Activated CD8-positive, alpha-beta T cell treated with anti-CD3 and anti-CD28 coated beads, Interleukin-2, amount 10 ng/mL, durations not matched to agents 7 days and 5 days (primary cell): ENCODE data around the gene SSU72. TPM values are rescaled to one million over a fixed set of nuclear protein-coding genes. Genes with fewer than 3 reads are reported as not detected.

ENCODE experiments used
- ATAC-seq: fragments of 150-1000 bp; cut with Tn5 transposase; one replicate; pipeline ENCODE4 v1.10.0; 2021; ENCODE audit warnings: moderate library complexity
- CTCF ChIA-PET: fragments of 350-600 bp; sonication (Branson Sonifier 250); formaldehyde crosslinking; loops from one replicate; lab custom pipeline; 2021; ENCODE audit warnings: antibody characterized with exemption; lab: Charles Lee
- POLR2A ChIA-PET: fragments of 350-600 bp; sonication (Branson Sonifier 250); formaldehyde crosslinking; loops from one replicate; lab custom pipeline; 2021; ENCODE audit warnings: antibody characterized with exemption; lab: Charles Lee
- DNase-seq: peaks from one replicate; pipeline ENCODE4 v3.0.0-alpha.2; 2020
- H3K27ac Mint-ChIP-seq: one replicate; pipeline ENCODE4 v1.8.0; 2021; ENCODE audit warnings: mild to moderate bottlenecking, mixed read lengths
- H3K27me3 Mint-ChIP-seq: one replicate; pipeline ENCODE4 v1.8.0; 2021; ENCODE audit warnings: low read depth, mixed read lengths
- H3K36me3 Mint-ChIP-seq: one replicate; pipeline ENCODE4 v1.8.0; 2021; ENCODE audit warnings: low read depth, mixed read lengths
- H3K4me1 Mint-ChIP-seq: one replicate; pipeline ENCODE4 v1.8.0; 2021; ENCODE audit warnings: low read depth, mixed read lengths
- H3K4me3 Mint-ChIP-seq: one replicate; pipeline ENCODE4 v1.8.0; 2021; ENCODE audit warnings: mild to moderate bottlenecking, mixed read lengths
- H3K9me3 Mint-ChIP-seq: one replicate; pipeline ENCODE4 v1.8.0; 2022; ENCODE audit warnings: mixed read lengths; ENCODE audit not compliant: insufficient read depth
- total RNA-seq, 2 experiments: library from RNA; stranded (reverse); gene quantifications; one replicate each; pipeline ENCODE4 v1.2.3, GENCODE V29; 2021

Gene SSU72
- total RNA-seq, 2 experiments from 2014 or later = 123 to 129 TPM

GRCh38 chr1:1591452-1591851 lies 16.8 kb upstream of the SSU72 start:
- CTCF ChIA-PET = no interaction called here
- POLR2A ChIA-PET = no interaction called here
- no peak overlapping the region for H3K27ac Mint-ChIP-seq

GRCh38 chr1:1583347-1584010 lies 8.8 kb upstream of the SSU72 start:
- ChIA-PET CTCF (interaction anchor here (0.7 to 1.6 kb wide), 2 partner anchors 13 to 14 kb away, joined by 3 read pairs; no protein-coding TSS in a partner anchor), POLR2A (no interaction called here)
- no peak for DNase-seq
- Mint-ChIP-seq H3K27me3 (peaks cover 15% of the 10 kb centered on the region), H3K9me3 (no peaks in the 10 kb centered on the region), H3K36me3 (no peaks in the 10 kb centered on the region), H3K27ac (no peak overlapping the region), H3K4me3 (no peak overlapping the region), H3K4me1 (peaks cover 5% of the 10 kb centered on the region)
- ATAC-seq = no peak

More at GRCh38 chr1:1591452-1591851, 16.8 kb upstream of the SSU72 start:
- Mint-ChIP-seq H3K27me3 (no peaks in the 10 kb centered on the region), H3K4me3 (no peak overlapping the region), H3K36me3 (no peaks in the 10 kb centered on the region), H3K4me1 (no peaks in the 10 kb centered on the region), H3K9me3 (no peaks in the 10 kb centered on the region)
- ATAC-seq (no peak), DNase-seq (no peak)

GRCh38 chr1:1582585-1583346 lies 8.1 kb upstream of the SSU72 start:
- H3K36me3 Mint-ChIP-seq = no peaks in the 10 kb centered on the region
- POLR2A ChIA-PET = no interaction called here
- CTCF ChIA-PET = interaction anchor here (0.7 to 1.6 kb wide), 2 partner anchors 13 to 14 kb away, joined by 3 read pairs; no protein-coding TSS in a partner anchor

GRCh38 chr1:1578371-1578940 lies 3.8 kb upstream of the SSU72 start:
- ATAC-seq (no peak), DNase-seq (no peak)
- ChIA-PET POLR2A (interaction anchor here (1.2 to 2.3 kb wide), 2 partner anchors 12 to 37 kb away, joined by 3 to 11 read pairs; partner anchors contain the start of gene MIB2), CTCF (interaction anchor here (0.7 to 1.3 kb wide), 2 partner anchors 9 to 100 kb away, joined by 3 to 5 read pairs; no protein-coding TSS in a partner anchor)
- Mint-ChIP-seq H3K27me3 (peaks cover 11% of the 10 kb centered on the region), H3K9me3 (no peaks in the 10 kb centered on the region), H3K4me1 (peaks cover 13% of the 10 kb centered on the region), H3K4me3 (no peak overlapping the region), H3K27ac (no peak overlapping the region), H3K36me3 (peaks cover 6% of the 10 kb centered on the region)

More at GRCh38 chr1:1582585-1583346, 8.1 kb upstream of the SSU72 start:
- no peak overlapping the region for H3K27ac Mint-ChIP-seq
- ATAC-seq (no peak), DNase-seq (no peak)
- H3K9me3 Mint-ChIP-seq = no peaks in the 10 kb centered on the region
- H3K4me3 Mint-ChIP-seq = no peak overlapping the region
- peaks cover 15% of the 10 kb centered on the region for H3K27me3 Mint-ChIP-seq
- peaks cover 5% of the 10 kb centered on the region for H3K4me1 Mint-ChIP-seq

GRCh38 chr1:1577367-1578011 lies 2.8 kb upstream of the SSU72 start:
- H3K36me3 Mint-ChIP-seq = peaks cover 10% of the 10 kb centered on the region
- DNase-seq = no peak
- CTCF ChIA-PET = no interaction called here
- POLR2A ChIA-PET = interaction anchor here (1.1 to 2.3 kb wide), 3 partner anchors 8 to 38 kb away, joined by 3 to 11 read pairs (median 5); partner anchors contain the start of gene MIB2
- H3K4me1 Mint-ChIP-seq = peaks cover 14% of the 10 kb centered on the region
- no peak overlapping the region for H3K27ac Mint-ChIP-seq
- ATAC-seq = no peak
- no peaks in the 10 kb centered on the region for H3K9me3 Mint-ChIP-seq
- H3K4me3 Mint-ChIP-seq = no peak overlapping the region
- peaks cover 9% of the 10 kb centered on the region for H3K27me3 Mint-ChIP-seq

- peak overlapping the region; percentile 97 for H3K27ac Mint-ChIP-seq
- H3K27me3 Mint-ChIP-seq = no peaks in the 10 kb centered on the region
- POLR2A ChIA-PET = interaction anchor here (0.9 kb wide), 1 partner anchor 40 kb away, joined by 5 read pairs; no protein-coding TSS in a partner anchor
- peaks cover 28% of the 10 kb centered on the region for H3K36me3 Mint-ChIP-seq
- H3K4me1 Mint-ChIP-seq = peaks cover 33% of the 10 kb centered on the region
- peak; percentile 80 for ATAC-seq
- peak overlapping the region; percentile 91 for H3K4me3 Mint-ChIP-seq
- CTCF ChIA-PET = no interaction called here
- DNase-seq = peak; percentile 78
- no peaks in the 10 kb centered on the region for H3K9me3 Mint-ChIP-seq
Observed at GRCh38 chr1:1573843-1574720, 581 bp downstream of the SSU72 start.

GRCh38 chr1:1569341-1569740 lies 5.3 kb downstream of the SSU72 start:
- ATAC-seq (no peak), DNase-seq (no peak)
- no peak overlapping the region for H3K4me3 Mint-ChIP-seq
- POLR2A ChIA-PET = no interaction called here
- H3K9me3 Mint-ChIP-seq = no peaks in the 10 kb centered on the region
- H3K27me3 Mint-ChIP-seq = no peaks in the 10 kb centered on the region
- H3K27ac Mint-ChIP-seq = no peak overlapping the region
- H3K36me3 Mint-ChIP-seq = peaks cover 59% of the 10 kb centered on the region
- peaks cover 28% of the 10 kb centered on the region for H3K4me1 Mint-ChIP-seq
- CTCF ChIA-PET = interaction anchor here (0.8 to 1.6 kb wide), 2 partner anchors 14 to 65 kb away, joined by 3 read pairs; no protein-coding TSS in a partner anchor

GRCh38 chr1:1567891-1568291 lies 6.8 kb downstream of the SSU72 start:
- POLR2A ChIA-PET = no interaction called here
- ATAC-seq (no peak), DNase-seq (no peak)
- Mint-ChIP-seq H3K27ac (no peak overlapping the region), H3K9me3 (no peaks in the 10 kb centered on the region), H3K4me1 (peaks cover 25% of the 10 kb centered on the region), H3K4me3 (no peak overlapping the region), H3K36me3 (peaks cover 63% of the 10 kb centered on the region), H3K27me3 (no peaks in the 10 kb centered on the region)
- CTCF ChIA-PET = no interaction called here

- Mint-ChIP-seq H3K9me3 (no peaks in the 10 kb centered on the region), H3K4me3 (no peak overlapping the region), H3K27me3 (no peaks in the 10 kb centered on the region), H3K36me3 (peaks cover 65% of the 10 kb centered on the region), H3K4me1 (peaks cover 25% of the 10 kb centered on the region), H3K27ac (no peak overlapping the region)
- DNase-seq (no peak), ATAC-seq (no peak)
- POLR2A ChIA-PET = no interaction called here
- CTCF ChIA-PET = no interaction called here
Observed at GRCh38 chr1:1567152-1567875, 7.3 kb downstream of the SSU72 start.

GRCh38 chr1:1565340-1565739 lies 9.3 kb downstream of the SSU72 start:
- Mint-ChIP-seq H3K27me3 (no peaks in the 10 kb centered on the region), H3K9me3 (no peaks in the 10 kb centered on the region), H3K4me1 (peaks cover 16% of the 10 kb centered on the region), H3K27ac (no peak overlapping the region), H3K4me3 (no peak overlapping the region), H3K36me3 (peaks cover 68% of the 10 kb centered on the region)
- ChIA-PET CTCF (no interaction called here), POLR2A (interaction anchor here (1.6 kb wide), 1 partner anchor 190 kb away, joined by 3 read pairs; the partner anchor contains the start of gene AURKAIP1)
- ATAC-seq (no peak), DNase-seq (no peak)
